GM12801 (cell line): ENCODE data around the gene FLYWCH2.

Experiments used
- CTCF ChIP-seq: IDR thresholded peaks from one replicate; pipeline ENCODE4 v1.5.1; 2011; ENCODE audit warnings: control low read depth; ENCODE audit not compliant: insufficient read length; ENCODE audit errors: extremely low read depth

Gene FLYWCH2

GRCh38 chr16:2936436-2937011 is 53.5 kb downstream of the FLYWCH2 start:
- no peak for TF ChIP-seq CTCF

GRCh38 chr16:2937170-2937569 is 54.2 kb downstream of the FLYWCH2 start:
- no peak for TF ChIP-seq CTCF

GRCh38 chr16:2938206-2938605 is 55.2 kb downstream of the FLYWCH2 start:
- TF ChIP-seq CTCF, result no peak

- no peak for TF ChIP-seq CTCF
Observed at GRCh38 chr16:2939968-2940367, 57.0 kb downstream of the FLYWCH2 start.

- no peak for TF ChIP-seq CTCF
Observed at GRCh38 chr16:2942045-2942444, 59.0 kb downstream of the FLYWCH2 start.

GRCh38 chr16:2946649-2947048 is 63.6 kb downstream of the FLYWCH2 start:
- no peak for TF ChIP-seq CTCF
